Activated naive CD8-positive, alpha-beta T cell treated with anti-CD3 and anti-CD28 coated beads, Interleukin-2, amount 10 ng/mL, durations not matched to agents 7 days and 5 days (primary cell): ENCODE results near the gene EPB41L2. TPM values are rescaled to one million over a fixed set of nuclear protein-coding genes. Genes with fewer than 3 reads are reported as not detected.
"Not testable (repeated sequence)": the region's sequence is repeated elsewhere in the genome, so short reads cannot be mapped to it uniquely, and the experiment has no call there.

Source experiments
- ATAC-seq: fragments of 150-1000 bp; cut with Tn5 transposase; one replicate; pipeline ENCODE4 v1.10.0; 2021; ENCODE audit warnings: low read depth, moderate library complexity
- POLR2A ChIA-PET: fragments of 350-600 bp; sonication (Branson Sonifier 250); formaldehyde crosslinking; loops from one replicate; lab custom pipeline; 2021; ENCODE audit warnings: antibody characterized with exemption; lab: Charles Lee
- DNase-seq: peaks from one replicate; pipeline ENCODE4 v3.0.0; 2021
- H3K27ac Mint-ChIP-seq: one replicate; pipeline ENCODE4 v1.8.0; 2022; ENCODE audit warnings: mild to moderate bottlenecking, mixed read lengths
- H3K27me3 Mint-ChIP-seq: one replicate; pipeline ENCODE4 v1.8.0; 2022; ENCODE audit warnings: mild to moderate bottlenecking, moderate library complexity, mixed read lengths
- H3K36me3 Mint-ChIP-seq: one replicate; pipeline ENCODE4 v1.8.0; 2021; ENCODE audit warnings: mild to moderate bottlenecking, mixed read lengths
- H3K4me1 Mint-ChIP-seq: one replicate; pipeline ENCODE4 v1.8.0; 2021; ENCODE audit warnings: mixed read lengths
- H3K4me3 Mint-ChIP-seq: one replicate; pipeline ENCODE4 v1.8.0; 2022; ENCODE audit warnings: mild to moderate bottlenecking, moderate library complexity, mixed read lengths
- H3K9me3 Mint-ChIP-seq: one replicate; pipeline ENCODE4 v1.8.0; 2021; ENCODE audit warnings: mixed read lengths
- total RNA-seq, 2 experiments: library from RNA; stranded (reverse); gene quantifications; one replicate each; pipeline ENCODE4 v1.2.3, GENCODE V29; 2021

The EPB41L2 gene
- total RNA-seq, 2 experiments from 2014 or later, result 21.6 to 25.4 TPM

DNA sequence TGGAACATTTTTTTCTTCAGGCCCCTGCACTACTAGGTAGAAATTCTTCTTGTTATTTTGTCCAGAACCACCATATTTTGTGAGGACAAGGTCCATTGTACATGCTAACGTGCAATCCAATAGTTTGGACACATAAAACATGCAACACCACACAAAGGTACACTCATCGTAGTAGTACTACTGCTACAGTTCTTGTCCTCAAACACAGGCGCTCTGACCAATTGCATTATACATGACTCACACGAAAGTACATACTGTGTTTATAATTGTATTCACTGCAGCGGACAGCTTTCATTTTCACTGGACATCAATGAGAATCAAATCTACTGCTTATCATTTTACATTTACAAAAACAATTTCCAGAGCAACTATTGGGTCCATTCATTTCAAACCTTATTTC, 251.1 kb downstream of the EPB41L2 start:
- DNase-seq (no peak), ATAC-seq (no peak)
- POLR2A ChIA-PET, result no interaction called here
- H3K27ac Mint-ChIP-seq, result no peak overlapping the region
- no peaks in the 10 kb centered on the region for H3K36me3 Mint-ChIP-seq
- peaks cover 16% of the 10 kb centered on the region for H3K27me3 Mint-ChIP-seq
- H3K4me3 Mint-ChIP-seq, result no peak overlapping the region
- no peaks in the 10 kb centered on the region for H3K4me1 Mint-ChIP-seq
- no peaks in the 10 kb centered on the region for H3K9me3 Mint-ChIP-seq

GRCh38 chr6:130810307-130811030, 252.6 kb downstream of the EPB41L2 start:
- H3K27me3 Mint-ChIP-seq, result peaks cover 19% of the 10 kb centered on the region
- no peak for ATAC-seq

GRCh38 chr6:130801368-130801767, 261.7 kb downstream of the EPB41L2 start:
- DNase-seq, H3K27me3 Mint-ChIP-seq, H3K27ac Mint-ChIP-seq, ATAC-seq, H3K4me1 Mint-ChIP-seq, POLR2A ChIA-PET, H3K36me3 Mint-ChIP-seq, H3K4me3 Mint-ChIP-seq: not testable (repeated sequence)
- peaks cover 12% of the 10 kb centered on the region for H3K9me3 Mint-ChIP-seq

More at GRCh38 chr6:130810307-130811030, 252.6 kb downstream of the EPB41L2 start:
- Mint-ChIP-seq H3K4me1 (no peaks in the 10 kb centered on the region), H3K4me3 (no peak overlapping the region), H3K36me3 (no peaks in the 10 kb centered on the region), H3K9me3 (no peaks in the 10 kb centered on the region), H3K27ac (no peak overlapping the region)
- POLR2A ChIA-PET, result no interaction called here
- no peak for DNase-seq

DNA sequence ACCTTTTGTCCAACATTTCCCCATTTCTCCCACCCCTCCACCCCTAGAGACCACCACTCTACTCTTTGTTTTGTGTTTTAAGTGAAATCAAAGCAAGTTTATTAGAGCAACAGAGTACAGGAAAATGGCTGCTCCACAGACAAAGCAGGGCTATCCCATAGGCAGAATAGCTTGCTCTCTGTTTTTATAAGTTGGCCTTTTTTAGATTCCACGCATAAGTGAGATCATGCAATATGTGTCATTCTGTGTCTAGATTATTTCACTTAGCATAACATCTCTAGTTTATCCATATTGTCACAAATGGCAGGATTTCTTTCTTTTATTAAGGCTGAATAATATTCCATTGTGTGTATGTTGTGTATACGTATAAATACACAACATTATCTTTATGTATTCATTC, 266.0 kb downstream of the EPB41L2 start:
- H3K4me3 Mint-ChIP-seq, result no peak overlapping the region
- no peak for ATAC-seq
- peaks cover 2% of the 10 kb centered on the region for H3K4me1 Mint-ChIP-seq
- no peak for DNase-seq
- no peaks in the 10 kb centered on the region for H3K27me3 Mint-ChIP-seq
- POLR2A ChIA-PET, result no interaction called here
- H3K36me3 Mint-ChIP-seq, result peaks cover 2% of the 10 kb centered on the region
- H3K9me3 Mint-ChIP-seq, result peaks cover 10% of the 10 kb centered on the region
- H3K27ac Mint-ChIP-seq, result no peak overlapping the region

DNA sequence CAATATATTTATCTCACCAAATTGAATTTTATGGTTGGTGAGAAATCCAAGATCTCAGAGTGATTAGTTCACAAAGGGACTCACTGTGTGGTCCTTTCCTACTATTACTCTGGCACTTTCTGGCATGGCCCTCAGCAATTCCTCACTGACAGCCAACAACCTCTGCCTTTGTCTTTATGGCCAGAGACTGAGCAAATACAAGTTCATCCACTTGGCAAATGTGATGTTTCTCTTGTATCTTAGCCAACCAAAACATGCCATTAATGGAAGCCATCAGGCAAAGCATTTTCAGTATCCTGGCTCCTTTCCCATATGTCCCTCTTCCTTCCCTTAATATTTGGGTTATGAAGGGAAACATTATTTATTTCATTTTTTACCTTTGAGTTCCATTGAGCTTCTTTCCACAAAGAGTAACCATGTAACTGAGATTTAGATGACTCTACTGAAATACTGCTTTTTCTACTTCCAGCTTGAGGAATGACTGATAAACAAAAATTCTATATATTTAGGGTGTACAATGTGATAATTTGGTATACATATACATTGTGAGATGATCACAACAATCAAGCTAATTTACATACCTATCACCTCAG, 266.6 kb downstream of the EPB41L2 start:
- no peaks in the 10 kb centered on the region for H3K27me3 Mint-ChIP-seq
- POLR2A ChIA-PET, result no interaction called here
- H3K9me3 Mint-ChIP-seq, result peaks cover 9% of the 10 kb centered on the region
- H3K4me1 Mint-ChIP-seq, result peaks cover 2% of the 10 kb centered on the region
- H3K27ac Mint-ChIP-seq, result no peak overlapping the region
- DNase-seq, result no peak
- H3K4me3 Mint-ChIP-seq, result no peak overlapping the region
- ATAC-seq, result no peak
- H3K36me3 Mint-ChIP-seq, result peaks cover 2% of the 10 kb centered on the region

GRCh38 chr6:130794738-130795137, 268.3 kb downstream of the EPB41L2 start:
- ATAC-seq (no peak), DNase-seq (no peak)
- Mint-ChIP-seq H3K36me3 (peaks cover 2% of the 10 kb centered on the region), H3K27me3 (no peaks in the 10 kb centered on the region), H3K4me1 (peaks cover 2% of the 10 kb centered on the region), H3K27ac (no peak overlapping the region), H3K4me3 (no peak overlapping the region), H3K9me3 (peaks cover 5% of the 10 kb centered on the region)
- POLR2A ChIA-PET, result no interaction called here

- no peak overlapping the region for H3K4me3 Mint-ChIP-seq
- ATAC-seq (no peak), DNase-seq (no peak)
- H3K27me3 Mint-ChIP-seq, result no peaks in the 10 kb centered on the region
- no peak overlapping the region for H3K27ac Mint-ChIP-seq
- POLR2A ChIA-PET, result no interaction called here
- H3K4me1 Mint-ChIP-seq, result peaks cover 2% of the 10 kb centered on the region
- peaks cover 2% of the 10 kb centered on the region for H3K36me3 Mint-ChIP-seq
- peaks cover 4% of the 10 kb centered on the region for H3K9me3 Mint-ChIP-seq
Measured at GRCh38 chr6:130794010-130794697, 268.9 kb downstream of the EPB41L2 start.

Other genes with a start within 250 kb of the EPB41L2 start
- not detected for gene SMLR1, start 235.8 kb downstream of the EPB41L2 start, total RNA-seq
- gene AKAP7, start 72.2 kb upstream of the EPB41L2 start, total RNA-seq, result 10 to 100 TPM; 12.6 to 13.1 TPM